22Rv1 (cell line): ENCODE data around the gene RABL3.

Source experiments
- ZFX ChIP-seq: fragments of 450-650 bp; IDR thresholded peaks from 2 replicates; pipeline ENCODE4 v1.6.1; 2017; ENCODE audit warnings: antibody characterized with exemption, borderline replicate concordance
- TF ChIP-seq, protein P1 (sequence below): fragments of 450-650 bp; IDR thresholded peaks from 2 replicates; pipeline ENCODE4 v1.5.1; 2017; ENCODE audit warnings: mild to moderate bottlenecking

DNA sequence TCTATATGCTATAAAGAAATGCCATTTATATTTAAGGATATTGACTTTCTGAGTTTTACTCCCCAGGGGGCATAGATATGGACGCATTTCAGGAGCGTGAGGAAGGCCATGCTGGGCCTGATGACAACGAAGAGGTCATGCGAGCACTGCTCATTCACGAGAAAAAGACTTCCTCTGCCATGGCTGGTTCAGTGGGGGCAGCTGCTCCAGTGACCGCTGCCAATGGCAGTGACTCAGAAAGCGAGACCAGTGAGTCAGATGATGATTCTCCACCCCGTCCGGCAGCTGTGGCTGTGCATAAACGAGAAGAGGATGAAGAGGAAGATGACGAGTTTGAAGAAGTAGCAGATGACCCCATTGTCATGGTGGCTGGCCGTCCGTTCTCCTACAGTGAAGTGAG, 38.7 kb upstream of the RABL3 start:
- TF ChIP-seq, protein P1, sequence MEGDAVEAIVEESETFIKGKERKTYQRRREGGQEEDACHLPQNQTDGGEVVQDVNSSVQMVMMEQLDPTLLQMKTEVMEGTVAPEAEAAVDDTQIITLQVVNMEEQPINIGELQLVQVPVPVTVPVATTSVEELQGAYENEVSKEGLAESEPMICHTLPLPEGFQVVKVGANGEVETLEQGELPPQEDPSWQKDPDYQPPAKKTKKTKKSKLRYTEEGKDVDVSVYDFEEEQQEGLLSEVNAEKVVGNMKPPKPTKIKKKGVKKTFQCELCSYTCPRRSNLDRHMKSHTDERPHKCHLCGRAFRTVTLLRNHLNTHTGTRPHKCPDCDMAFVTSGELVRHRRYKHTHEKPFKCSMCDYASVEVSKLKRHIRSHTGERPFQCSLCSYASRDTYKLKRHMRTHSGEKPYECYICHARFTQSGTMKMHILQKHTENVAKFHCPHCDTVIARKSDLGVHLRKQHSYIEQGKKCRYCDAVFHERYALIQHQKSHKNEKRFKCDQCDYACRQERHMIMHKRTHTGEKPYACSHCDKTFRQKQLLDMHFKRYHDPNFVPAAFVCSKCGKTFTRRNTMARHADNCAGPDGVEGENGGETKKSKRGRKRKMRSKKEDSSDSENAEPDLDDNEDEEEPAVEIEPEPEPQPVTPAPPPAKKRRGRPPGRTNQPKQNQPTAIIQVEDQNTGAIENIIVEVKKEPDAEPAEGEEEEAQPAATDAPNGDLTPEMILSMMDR = no peak
- no peak for TF ChIP-seq ZFX
